ENCODE data around the gene MINDY2.

MINDY2 gene

GRCh38 chr15:58775402-58775801, 4.3 kb downstream of the MINDY2 start:
- no peaks in the 10 kb centered on the region for H3K36me3 ChIP-seq (ENCODE audit: low read length)
- no peaks in the 10 kb centered on the region for H3K79me2 ChIP-seq (ENCODE audit: insufficient read depth, low read length)
- H3K9me2 ChIP-seq (replicated peaks; ENCODE audit: insufficient read depth, low read length) = no peaks in the 10 kb centered on the region
- no peak overlapping the region for H3K27ac ChIP-seq (ENCODE audit: low read depth, low read length)
- H3K9ac ChIP-seq (ENCODE audit: low read length) = no peak overlapping the region
- no peaks in the 10 kb centered on the region for H4K20me1 ChIP-seq (ENCODE audit: low read depth, low read length)
- no peaks in the 10 kb centered on the region for H3K27me3 ChIP-seq (ENCODE audit: low read length)
- H3K4me2 ChIP-seq (ENCODE audit: low read depth, low read length, poor library complexity, severe bottlenecking) = no peak overlapping the region
- H3F3A ChIP-seq (ENCODE audit: insufficient read depth) = 0 out of 2 replicates have a peak, but pooled peaks cover under 1% of the 10 kb centered on the region
- H3K4me3 ChIP-seq (ENCODE audit: insufficient read depth, low read length, poor library complexity, severe bottlenecking) = no peak overlapping the region
- H3K9me3 ChIP-seq (ENCODE audit: insufficient read depth, low read length) = no peaks in the 10 kb centered on the region
- no peak for TF ChIP-seq EZH2phosphoT487 (conservative IDR thresholded peaks at IDR 0.05; ENCODE audit: low read length)
- TF ChIP-seq CTCF (IDR thresholded peaks at IDR 0.05; ENCODE audit: insufficient read depth, low read length, poor library complexity, severe bottlenecking) = no peak
- H2AFZ ChIP-seq (ENCODE audit: low read depth, low read length, severe bottlenecking) = no peak overlapping the region

- Histone ChIP-seq H2AFZ (ENCODE audit: low read depth, low read length, severe bottlenecking) (no peak overlapping the region), H3K9me2 (replicated peaks; ENCODE audit: insufficient read depth, low read length) (no peaks in the 10 kb centered on the region), H3K4me2 (ENCODE audit: low read depth, low read length, poor library complexity, severe bottlenecking) (no peak overlapping the region), H3K36me3 (ENCODE audit: low read length) (no peaks in the 10 kb centered on the region; the same call in 1 of the 2 replicates), H4K20me1 (ENCODE audit: low read depth, low read length) (no peaks in the 10 kb centered on the region), H3K9ac (ENCODE audit: low read length) (no peak overlapping the region), H3K79me2 (ENCODE audit: insufficient read depth, low read length) (no peaks in the 10 kb centered on the region), H3K9me3 (ENCODE audit: insufficient read depth, low read length) (no peaks in the 10 kb centered on the region), H3K27me3 (ENCODE audit: low read length) (no peaks in the 10 kb centered on the region), H3K27ac (ENCODE audit: low read depth, low read length) (no peak overlapping the region), H3F3A (ENCODE audit: insufficient read depth) (no peaks in the 10 kb centered on the region), H3K4me3 (ENCODE audit: insufficient read depth, low read length, poor library complexity, severe bottlenecking) (no peak overlapping the region)
- no peak for TF ChIP-seq CTCF (IDR thresholded peaks at IDR 0.05; ENCODE audit: insufficient read depth, low read length, poor library complexity, severe bottlenecking)
- no peak for TF ChIP-seq EZH2phosphoT487 (conservative IDR thresholded peaks at IDR 0.05; ENCODE audit: low read length)
These were observed 6.0 kb downstream of the MINDY2 start for GRCh38 chr15:58777107-58777506.

DNA sequence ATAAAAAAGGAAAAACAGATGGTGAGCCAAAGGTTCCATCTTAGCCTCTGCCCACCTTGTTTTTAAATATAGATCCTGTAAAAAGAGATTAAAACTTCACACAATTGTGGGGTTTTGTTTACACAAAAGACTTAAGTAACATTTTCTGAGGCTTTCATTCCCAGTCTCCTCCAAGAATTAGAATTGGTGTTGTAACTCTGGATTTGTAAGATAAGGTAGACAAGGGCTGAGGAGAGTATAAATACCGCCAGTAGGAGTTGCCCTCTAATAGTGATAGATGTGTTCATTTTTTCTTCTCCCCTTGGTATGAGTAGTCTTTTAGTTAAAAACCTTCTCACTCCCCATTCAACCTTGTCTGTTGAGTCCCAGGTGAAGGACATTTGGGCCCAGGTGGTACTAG, 8.5 kb downstream of the MINDY2 start:
- H3K9ac ChIP-seq (ENCODE audit: low read length) = no peak overlapping the region
- H3K4me3 ChIP-seq (ENCODE audit: insufficient read depth, low read length, poor library complexity, severe bottlenecking) = no peak overlapping the region
- no peaks in the 10 kb centered on the region for H3K9me3 ChIP-seq (ENCODE audit: insufficient read depth, low read length)
- no peak overlapping the region for H2AFZ ChIP-seq (ENCODE audit: low read depth, low read length, severe bottlenecking)
- no peak overlapping the region for H3K4me2 ChIP-seq (ENCODE audit: low read depth, low read length, poor library complexity, severe bottlenecking)
- H3K36me3 ChIP-seq (ENCODE audit: low read length) = no peaks in the 10 kb centered on the region; the same call in 1 of the 2 replicates
- no peak overlapping the region for H3K27ac ChIP-seq (ENCODE audit: low read depth, low read length)
- no peaks in the 10 kb centered on the region for H4K20me1 ChIP-seq (ENCODE audit: low read depth, low read length)
- TF ChIP-seq CTCF (IDR thresholded peaks at IDR 0.05; ENCODE audit: insufficient read depth, low read length, poor library complexity, severe bottlenecking) = no peak
- TF ChIP-seq EZH2phosphoT487 (conservative IDR thresholded peaks at IDR 0.05; ENCODE audit: low read length) = no peak
- H3K27me3 ChIP-seq (ENCODE audit: low read length) = no peaks in the 10 kb centered on the region
- no peaks in the 10 kb centered on the region for H3K9me2 ChIP-seq (replicated peaks; ENCODE audit: insufficient read depth, low read length)
- no peaks in the 10 kb centered on the region for H3K79me2 ChIP-seq (ENCODE audit: insufficient read depth, low read length)
- no peaks in the 10 kb centered on the region for H3F3A ChIP-seq (ENCODE audit: insufficient read depth)
